HG03135 (cell line): ENCODE measurements around the gene MBP.
A peak's percentile ranks its signal among the peaks of the same experiment; 100 is the strongest.

Source experiments
- ATAC-seq: cut with Tn5 transposase; IDR thresholded peaks from one replicate; pipeline ENCODE4 v1.9.1; 2021; ENCODE audit warnings: mild to moderate bottlenecking, moderate library complexity; ENCODE audit not compliant: unreplicated experiment

Gene MBP

DNA sequence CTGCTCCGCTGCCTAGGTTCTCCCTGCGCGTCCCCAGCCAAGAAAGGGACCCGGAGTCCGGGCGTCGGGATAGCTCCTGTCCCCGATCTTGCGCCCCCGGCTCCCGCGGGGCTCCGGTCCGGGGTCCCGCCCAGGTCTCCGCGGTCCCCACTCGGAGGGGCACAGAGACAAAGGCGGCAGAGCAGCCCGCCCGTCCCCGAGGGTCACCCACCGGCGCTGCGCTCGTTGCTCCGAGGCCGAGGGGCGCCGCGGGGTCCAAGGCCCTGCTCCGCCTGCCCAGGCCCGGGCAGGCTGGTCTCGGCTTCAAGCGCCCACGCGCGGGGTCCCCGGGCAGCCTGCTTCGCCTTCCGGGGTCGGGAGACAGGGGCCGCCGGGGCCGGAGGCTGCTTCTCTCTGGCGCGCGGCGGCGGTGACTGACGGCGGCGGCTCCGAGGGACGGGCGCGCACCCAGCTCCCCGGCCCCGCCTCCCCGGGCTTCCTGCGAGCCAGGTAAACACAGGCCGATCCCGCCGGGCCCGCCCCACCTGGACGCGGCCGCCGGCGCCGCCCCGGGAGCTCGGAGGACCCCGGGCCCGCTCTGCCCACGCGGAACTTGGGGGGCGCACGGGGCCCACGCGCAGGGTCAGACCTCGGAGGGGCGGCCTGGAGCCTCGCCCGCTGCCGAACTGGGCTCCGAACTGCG is at the start of gene MBP:
TSS of gene MBP (minus strand) at position 415 of the 682 bp plus-strand sequence. CDS start 27,522 bp downstream, outside the sequence.
- peak; percentile 64 for ATAC-seq

DNA sequence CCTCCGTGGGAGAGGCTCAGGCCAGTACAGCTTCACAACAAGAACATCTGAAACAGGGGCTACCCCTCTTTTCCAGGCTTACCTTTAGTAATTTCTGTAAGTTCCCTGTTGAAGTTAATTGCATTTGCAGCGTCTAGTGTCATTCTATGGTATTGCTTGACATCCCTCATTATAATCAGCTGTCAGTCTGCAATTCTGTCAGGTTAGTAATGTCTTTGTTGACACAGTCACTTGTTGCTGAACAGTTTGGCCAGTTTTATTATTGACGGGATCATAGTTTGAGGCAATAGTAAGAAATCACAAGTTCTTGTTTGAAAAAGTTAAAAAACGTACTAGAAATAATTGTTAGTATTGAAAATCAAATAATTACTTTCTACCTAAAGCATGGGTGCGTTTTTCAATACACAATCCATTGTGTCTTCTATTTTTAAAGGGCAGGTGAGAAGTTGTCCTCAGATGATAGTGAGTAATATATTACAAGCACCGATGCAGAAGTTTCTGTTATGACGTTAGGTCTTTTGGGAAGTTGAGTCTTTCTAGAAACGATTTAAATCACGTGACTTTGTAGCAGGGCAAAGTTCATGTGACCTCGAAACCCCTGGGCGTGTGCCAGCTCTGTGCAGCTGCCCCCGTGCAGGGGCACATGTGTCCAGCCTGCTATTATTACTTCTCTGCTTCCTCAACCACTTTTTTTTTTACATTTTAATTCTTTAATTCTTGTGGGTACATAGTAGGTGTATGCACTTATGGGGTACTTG is 49.5 kb upstream of the MBP start:
- ATAC-seq: no peak

DNA sequence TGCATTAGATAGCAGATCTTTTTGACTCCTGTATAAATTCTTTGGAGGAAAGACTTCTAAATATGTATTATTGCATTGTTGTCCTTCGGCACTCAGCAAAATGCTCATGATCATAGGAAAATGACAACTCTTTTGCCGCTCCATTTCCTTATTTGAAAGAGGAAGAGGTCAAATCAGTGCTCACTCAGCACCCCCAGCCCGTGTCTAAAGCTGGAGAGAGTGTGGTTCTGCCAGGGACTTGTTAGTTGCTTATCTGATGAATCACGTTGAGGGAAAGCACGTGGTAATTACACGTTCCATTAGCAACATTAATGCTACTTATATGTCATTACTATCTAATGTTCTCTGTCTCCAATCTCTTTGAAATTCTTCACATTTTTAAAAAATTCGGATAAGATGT is 46.0 kb upstream of the MBP start:
- ATAC-seq: no peak

DNA sequence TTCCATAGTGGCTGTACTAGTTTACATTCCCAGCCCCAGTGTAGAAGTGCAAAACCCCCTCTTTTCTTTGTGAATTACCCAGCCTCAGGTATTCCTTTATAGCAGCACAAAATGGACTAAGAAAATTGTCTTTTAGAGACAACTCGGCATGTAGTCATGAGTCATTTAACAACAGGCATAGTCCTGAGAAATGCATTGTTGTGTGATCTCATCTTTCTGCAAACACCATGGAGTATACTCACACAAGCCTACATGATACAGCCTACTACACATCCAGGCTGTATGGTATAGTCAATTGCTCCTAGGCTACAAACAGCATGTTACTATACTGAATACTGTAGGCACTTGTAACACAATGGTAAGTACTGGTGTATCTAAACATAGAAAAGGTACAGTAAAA is 44.4 kb upstream of the MBP start:
- no peak for ATAC-seq

DNA sequence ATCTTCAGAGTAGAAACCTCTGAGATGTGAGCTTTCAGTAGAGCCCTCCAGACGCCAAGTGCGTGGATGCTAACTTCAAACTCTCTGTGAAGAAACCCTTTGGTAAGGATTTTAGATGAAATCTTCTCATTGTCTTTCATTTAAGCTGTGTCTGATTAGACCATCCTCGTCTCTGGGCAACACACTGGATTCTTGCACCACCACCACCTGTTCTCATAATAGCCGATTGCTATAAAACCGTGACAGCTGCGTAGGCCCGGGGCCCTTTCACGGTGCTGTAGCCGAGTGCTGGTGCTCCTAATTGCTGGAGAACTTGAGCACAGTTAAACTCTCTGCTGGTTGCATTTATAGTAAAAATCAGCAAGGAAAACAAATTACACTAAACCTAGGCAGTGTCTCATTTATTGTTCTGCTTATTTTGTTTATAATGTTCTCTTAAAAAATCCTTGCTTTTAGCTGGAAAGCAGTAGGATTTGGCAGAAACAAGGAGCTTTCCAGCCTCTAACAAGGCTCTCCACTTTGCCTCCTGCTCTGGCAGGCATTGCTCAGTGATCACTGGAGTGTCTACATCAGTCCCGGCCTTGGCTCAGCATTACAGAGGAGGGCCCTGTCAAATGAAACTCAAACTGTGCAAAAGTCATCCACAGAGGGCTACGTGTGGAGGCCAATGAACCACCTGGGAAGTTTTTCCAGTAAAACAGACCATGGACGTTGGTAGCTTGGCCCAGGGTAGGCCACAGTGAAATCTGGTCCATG is 40.9 kb upstream of the MBP start:
- ATAC-seq: no peak

DNA sequence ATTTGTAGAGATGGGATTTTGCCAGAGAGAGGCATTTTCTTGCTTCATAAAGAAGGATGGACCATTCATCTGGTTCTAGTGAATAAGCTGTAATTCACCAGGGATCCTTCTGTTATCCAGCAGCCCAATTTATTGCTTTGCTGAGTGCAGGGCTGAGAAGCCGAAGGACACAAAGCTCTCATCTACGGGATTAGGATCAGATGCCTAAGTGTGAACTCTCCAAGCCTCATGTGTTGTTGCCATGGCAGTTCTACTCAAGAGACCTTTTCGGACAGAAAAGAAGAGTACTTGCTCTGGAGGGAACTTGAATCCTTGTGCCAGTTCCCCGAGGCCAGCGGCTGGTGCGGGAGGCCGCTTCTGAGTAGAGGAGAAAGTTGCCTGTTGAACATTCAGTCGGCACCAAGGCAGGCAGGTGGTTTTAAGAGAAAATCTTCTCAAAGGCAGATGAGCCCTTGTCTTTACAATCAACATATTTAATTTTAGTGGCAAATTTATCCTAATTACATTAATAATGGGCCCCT is 38.4 kb upstream of the MBP start:
- ATAC-seq: no peak

DNA sequence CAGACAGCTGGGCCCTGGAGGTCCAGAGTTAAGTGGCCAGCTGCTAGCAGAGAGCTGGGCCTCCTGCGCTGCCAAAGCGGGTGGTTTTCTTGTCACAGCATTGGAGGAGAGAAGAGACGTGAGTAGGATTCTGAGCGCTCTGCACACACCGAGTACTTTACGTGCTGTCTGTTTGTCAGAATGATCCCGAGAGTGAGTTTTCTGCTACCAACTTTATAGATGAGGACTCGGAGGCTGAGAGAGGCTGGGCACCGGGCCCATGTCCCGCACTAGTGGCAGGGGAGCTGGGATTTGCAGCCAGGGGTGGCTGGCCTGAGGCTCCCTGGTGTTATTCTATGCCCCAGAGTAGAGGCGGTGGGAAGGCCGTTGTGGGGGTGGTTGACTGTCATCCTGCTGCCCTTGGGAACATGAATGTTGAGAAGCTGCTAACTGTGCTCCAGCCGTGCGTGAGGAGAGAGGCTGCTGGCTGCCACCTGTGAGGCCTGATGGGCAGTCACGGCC is 36.3 kb upstream of the MBP start:
- no peak for ATAC-seq

DNA sequence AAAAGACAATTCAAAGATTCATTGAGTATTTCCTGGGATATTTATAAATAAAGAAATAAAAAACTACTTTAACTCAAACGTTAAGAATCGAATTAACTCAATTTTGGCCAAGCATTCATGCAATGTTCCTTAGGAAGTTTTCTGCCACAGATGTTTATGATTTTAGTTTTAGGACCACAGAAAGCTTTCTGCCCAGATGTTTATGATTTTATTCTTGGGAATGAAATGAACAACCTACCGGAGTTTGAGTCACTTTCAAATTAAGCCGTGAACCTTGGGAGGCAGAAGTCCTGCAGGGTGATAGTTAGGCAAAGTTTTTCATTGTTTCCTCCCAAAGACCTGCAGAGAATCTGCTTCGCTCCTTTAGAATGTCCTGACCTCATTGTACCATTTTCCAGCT is 34.7 kb upstream of the MBP start:
- ATAC-seq: no peak

DNA sequence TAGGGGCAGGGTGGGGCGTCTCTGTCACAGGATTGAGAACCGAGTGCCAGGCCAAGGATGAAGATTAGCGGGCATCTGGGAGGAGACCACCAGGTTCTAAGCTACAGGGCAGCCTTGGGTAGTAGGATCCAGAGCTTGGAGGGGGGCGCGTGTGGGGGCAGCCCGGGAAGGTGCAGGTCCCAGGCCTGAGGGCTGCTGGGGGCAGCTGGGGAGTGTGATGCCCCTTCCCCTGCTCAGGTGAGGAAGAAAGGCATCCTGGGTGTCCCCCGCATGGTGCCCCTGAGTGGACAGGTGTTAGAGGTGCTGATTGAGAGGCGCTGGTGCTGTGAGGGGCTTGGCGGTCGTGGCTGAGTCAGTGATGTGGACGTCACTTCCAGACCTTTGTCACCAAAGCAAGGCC is 33.9 kb upstream of the MBP start:
- no peak for ATAC-seq

DNA sequence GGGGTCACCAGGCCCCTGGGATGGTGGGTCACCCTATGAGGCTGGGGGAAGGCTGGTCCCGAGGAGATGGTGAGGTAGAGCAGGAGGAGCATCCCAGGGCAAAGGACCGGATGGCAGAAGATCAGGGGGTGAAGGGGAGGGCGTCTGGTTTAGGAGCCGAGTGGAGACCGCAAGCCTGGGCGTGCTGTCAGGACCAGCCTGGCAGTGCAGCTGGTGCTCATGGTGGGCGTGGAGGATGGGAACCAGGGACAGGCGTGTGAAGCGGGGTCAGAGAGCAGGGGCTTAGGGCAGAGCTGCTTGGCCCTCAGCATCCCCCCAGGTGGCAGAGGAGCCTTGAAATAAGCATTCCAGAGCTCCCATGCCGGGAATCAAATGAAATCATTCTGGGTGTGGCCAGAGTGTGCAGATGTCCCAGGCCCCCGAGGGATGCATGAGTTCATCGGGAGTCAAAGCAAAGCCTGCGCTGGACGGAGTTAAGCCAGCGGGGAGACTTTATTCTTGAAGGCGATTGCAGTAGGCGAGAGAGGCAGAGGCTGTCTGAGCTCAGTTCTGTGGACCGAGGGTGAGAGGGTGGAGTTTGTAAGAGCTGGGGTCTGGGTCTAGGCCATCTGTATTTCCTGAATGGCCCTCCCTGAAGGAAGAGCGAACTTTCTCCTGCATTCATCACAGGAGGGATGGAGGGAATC is 33.1 kb upstream of the MBP start:
- no peak for ATAC-seq

DNA sequence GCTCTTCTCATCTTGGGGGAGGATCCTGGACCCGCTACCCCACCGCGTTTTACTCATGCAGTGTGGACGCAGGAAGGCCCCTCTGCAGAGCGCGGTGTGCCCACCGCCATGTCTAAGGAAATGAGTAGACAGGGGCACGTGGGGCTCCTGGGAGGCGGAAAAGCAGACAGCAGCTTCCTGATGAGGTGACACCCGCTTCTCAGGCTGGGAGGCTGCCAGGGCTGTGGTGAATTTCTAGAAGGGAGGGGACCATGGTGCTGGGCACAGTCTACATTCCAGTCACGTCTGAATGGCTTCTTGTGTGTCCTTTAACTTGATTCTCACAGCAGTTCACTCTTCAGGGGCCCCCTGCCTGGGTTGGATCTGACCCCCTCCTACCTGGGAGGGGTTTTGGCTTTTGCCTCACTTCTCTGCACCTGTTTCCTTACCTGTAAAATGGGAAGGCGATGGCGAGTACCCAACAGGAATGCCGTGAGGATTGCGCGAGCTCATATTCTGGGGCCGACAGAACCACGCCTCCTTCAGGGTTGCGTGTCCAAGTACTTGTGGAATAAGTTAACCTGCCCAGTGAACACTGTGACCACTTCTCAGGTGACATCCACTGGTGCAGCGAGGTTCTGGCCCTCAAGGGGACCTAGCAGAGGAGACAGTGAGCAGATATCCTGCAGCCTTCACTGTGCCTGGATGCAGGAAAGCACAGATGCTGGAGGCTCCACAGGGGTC is 32.3 kb upstream of the MBP start:
- ATAC-seq: no peak

DNA sequence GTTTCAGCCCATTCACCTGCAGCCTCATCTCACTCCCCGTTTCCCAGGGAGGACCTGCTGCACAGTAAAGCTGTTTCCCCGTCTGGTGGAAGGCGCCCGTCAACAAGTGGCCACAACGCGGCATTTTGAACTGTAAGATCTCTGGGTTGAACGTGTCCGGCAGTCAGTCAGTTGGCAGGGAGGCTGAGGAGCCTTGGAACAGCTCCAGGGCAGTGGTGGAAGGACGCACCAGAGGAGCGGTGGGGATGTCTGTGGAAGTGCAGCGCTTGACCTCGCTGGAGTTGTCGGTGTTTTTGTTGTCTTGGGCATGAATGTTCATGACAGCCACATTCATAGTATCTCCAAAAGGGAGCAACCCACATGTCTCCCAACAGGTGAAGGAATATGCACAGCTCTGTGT is 31.4 kb upstream of the MBP start:
- ATAC-seq: no peak

DNA sequence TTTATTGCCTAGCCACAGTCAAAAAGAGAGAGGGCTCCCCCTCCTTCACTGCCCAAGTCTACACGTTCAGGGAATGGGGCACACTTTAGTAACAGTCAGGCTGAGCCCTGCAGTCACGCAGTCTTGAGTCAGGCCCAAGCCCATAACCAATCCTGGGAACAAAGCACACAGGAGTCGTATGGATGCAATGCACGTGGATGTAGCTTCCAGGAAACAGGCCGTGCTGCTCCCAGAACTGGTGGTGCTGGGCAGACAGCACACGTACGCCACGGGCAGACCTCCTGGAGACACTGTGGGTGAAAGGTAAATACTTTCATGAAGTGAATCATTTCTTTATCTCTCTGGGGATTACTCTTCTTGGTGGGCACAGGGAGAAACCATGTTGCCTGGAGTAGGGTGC is 30.0 kb upstream of the MBP start:
- ATAC-seq: no peak

DNA sequence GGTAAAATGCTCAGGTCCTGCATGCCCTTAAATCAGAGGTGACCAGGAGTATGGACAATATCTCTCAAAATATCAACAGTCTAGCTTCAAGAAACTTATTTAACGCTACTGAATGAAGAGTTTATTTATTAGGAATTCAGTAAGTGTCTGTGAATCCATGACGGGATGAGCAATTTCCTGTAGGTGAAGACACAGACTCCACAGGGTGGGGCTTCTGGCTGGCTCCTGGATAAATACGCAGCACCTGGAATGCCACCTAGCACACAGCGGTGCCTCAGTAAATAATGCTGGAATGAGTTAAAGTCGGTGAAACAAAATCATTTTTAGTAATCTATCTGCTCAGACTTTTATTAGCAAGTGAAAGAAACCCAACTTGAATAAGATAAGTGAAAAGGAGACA is 29.4 kb upstream of the MBP start:
- no peak for ATAC-seq

DNA sequence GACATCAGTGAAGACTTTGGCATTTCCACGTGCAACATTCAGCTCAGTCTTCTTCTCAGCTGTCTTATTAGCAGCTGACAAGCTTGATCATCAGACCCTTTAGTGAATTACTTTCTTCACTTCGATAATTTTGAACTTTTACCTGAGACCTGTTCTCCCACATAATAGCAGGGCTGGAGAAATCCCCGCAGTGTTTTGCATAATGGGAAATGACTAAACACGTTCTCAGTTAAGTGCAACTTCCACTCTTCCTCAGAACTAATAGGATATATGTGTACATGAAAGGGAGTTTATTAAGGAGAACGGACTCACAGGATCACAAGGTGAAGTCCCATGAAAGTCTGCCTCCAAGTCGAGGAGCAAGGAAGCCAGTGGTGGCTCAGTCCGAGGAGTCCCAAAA is 28.8 kb upstream of the MBP start:
- ATAC-seq: no peak

DNA sequence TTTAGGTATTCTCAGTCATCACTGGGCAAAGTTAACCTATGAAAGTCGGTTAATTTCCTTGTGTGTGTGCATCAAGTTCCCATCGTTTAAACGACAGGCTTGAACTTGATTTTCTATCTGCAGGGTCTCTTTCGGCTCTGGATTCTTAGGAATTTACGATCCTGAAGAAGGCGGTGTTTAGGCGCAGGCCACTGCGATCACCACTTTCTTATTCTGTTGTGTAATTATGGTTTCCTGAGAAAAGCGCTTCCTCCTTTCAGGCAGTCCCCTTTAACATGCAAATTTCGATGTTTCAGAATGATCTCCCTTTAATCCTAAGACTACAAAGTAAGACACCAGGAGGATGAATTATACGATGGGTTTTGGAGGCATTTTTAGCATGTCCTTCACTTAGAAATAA is 27.9 kb upstream of the MBP start:
- ATAC-seq: no peak

DNA sequence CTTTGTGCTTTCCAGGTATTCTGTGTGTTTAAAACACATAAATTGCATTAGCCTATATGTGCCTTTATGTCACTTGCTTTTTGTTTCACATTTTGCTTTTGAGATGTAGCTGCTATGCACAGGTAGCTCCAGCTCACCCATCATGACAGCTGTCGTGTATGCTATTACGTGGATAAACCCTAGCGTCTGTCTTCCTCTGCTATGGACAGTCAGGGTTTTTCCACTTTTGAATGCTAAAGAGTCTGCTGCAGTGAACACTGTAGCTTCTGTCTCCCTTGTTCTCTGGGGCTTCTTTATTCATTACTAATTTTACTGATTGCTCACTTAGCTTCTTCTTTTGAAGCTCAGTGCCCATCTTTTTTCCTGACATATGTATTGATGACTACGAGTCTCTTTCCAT is 24.7 kb upstream of the MBP start:
- no peak for ATAC-seq

DNA sequence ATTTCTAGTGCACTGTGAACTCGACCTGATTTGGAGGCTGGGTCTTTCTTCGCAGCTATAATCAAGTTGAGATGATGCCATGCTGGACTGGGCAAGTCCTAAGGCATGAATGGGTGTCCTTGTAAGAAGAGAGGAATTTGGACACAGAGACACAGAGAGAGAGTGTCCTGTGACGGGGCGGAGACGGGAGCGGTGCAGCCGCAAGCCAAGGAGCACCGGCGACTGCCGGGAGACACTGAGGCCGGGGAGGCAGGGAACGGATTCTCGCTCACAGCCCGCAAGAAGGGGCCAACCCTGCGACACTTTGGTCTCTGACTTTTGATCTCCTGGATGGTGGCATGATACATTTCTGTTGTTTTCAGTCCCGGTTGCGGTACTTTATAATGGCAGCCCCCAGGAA is 22.4 kb upstream of the MBP start:
- ATAC-seq: no peak

DNA sequence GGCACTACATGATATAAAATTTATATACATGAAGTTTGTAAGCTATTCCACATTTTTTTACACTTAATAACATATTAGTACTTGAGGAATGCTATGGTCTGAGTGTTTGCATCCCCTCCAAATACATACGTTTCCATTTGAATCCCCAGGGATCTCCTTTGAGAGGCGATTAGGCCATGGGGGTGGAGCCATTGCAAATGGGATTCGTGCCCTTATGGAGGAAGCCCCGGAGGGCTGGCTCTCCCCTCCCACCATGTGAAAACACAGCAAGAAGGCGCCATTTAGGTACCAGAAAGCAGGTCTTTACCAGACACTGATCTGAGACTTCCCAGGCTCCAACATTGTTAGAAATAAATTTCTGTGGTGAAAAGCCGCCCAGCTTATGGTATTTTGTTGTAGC is 20.8 kb upstream of the MBP start:
- no peak for ATAC-seq

DNA sequence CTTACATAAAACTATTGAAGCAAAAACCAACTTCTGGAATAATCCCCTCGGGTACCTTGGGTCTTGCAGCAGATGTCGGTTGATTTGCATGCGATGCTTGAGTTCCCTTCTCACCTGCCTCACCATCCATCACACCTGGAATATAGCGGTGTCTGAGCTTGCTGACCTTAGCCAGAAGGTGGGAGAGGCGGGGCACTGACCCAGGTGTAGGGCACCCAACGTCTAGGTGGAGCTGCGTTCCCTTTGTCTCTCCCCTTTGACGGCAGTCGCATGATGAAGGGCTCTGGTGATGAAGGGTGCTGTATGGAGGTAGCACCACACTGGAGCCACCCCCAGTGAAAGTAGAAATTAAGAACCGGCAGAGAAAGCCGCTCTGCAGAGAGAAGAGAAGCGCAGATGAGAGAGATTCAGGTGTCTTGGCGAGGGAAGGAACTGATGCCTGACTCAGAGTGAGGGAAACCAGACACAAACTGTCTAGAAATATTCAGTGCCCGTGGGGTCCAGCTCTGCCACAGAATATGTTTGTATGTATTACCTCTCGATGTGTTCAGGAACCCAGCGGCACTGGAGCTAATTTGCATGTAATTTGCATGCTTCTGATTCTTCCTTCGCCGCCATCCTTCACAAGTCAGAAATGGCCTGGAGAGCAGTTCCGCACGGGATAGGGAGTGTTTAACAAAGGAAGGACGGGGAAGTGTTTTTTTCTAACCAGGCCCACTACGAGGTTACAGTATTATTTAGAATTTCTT is 19.4 kb upstream of the MBP start:
- no peak for ATAC-seq
